Erythroblast (primary cell): ENCODE measurements around the gene ACSM5.

ENCODE experiments used
- GATA1 ChIP-seq: IDR thresholded peaks from 2 replicates; pipeline ENCODE4 v1.6.1; 2011; ENCODE audit warnings: low read depth, mild to moderate bottlenecking, control low read depth, low read length, moderate library complexity
- POLR2A ChIP-seq: IDR thresholded peaks from 2 replicates; pipeline ENCODE4 v1.6.1; 2011; ENCODE audit warnings: mild to moderate bottlenecking, low read length

DNA sequence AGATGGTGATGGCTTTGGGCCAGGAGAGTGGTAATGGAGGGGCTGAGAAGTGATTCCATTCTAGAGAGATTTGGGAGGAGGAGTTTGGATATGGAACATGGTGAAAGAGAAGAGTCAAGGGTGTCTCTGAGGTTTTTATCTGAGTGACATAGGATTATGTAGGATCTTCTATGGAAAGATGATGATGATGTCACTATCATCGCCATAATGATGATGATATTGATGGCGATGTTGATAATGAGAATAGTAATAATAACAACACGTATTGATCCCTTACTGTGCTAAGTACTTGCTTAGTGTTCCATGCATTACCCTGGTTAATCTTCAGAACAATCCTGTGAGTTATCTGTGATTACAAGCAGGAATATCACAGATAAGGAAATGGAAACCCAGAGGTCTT, 21.4 kb upstream of the ACSM5 start:
- TF ChIP-seq POLR2A (no peak), GATA1 (no peak)
